HG03460 (cell line): ENCODE results near the gene ZFX.
"Not testable (repeated sequence)": the region's sequence is repeated elsewhere in the genome, so short reads cannot be mapped to it uniquely, and the experiment has no call there.

Experiments
- ATAC-seq: cut with Tn5 transposase; IDR thresholded peaks from one replicate; pipeline ENCODE4 v1.9.1; 2021; ENCODE audit not compliant: unreplicated experiment

Gene ZFX

GRCh38 chrX:24151513-24151912 is 2.0 kb downstream of the ZFX start:
- ATAC-seq: no peak

GRCh38 chrX:24153178-24153795 is 3.8 kb downstream of the ZFX start:
- no peak for ATAC-seq

- no peak for ATAC-seq
These were observed 4.3 kb downstream of the ZFX start for GRCh38 chrX:24153796-24154189.

- no peak for ATAC-seq
These were observed 5.0 kb downstream of the ZFX start for GRCh38 chrX:24154490-24155034.

GRCh38 chrX:24155747-24156146 is 6.2 kb downstream of the ZFX start:
- ATAC-seq: not testable (repeated sequence)

GRCh38 chrX:24156177-24156576 is 6.6 kb downstream of the ZFX start:
- ATAC-seq: no peak

GRCh38 chrX:24158881-24159280 is 9.4 kb downstream of the ZFX start:
- no peak for ATAC-seq

- ATAC-seq: no peak
These were observed 16.5 kb downstream of the ZFX start for GRCh38 chrX:24166078-24166477.

- no peak for ATAC-seq
These were observed 18.4 kb downstream of the ZFX start for GRCh38 chrX:24167719-24168472.

- peak; percentile 73 for ATAC-seq
These were observed 19.3 kb downstream of the ZFX start for GRCh38 chrX:24168807-24169206.

GRCh38 chrX:24169211-24169610 is 19.7 kb downstream of the ZFX start:
- ATAC-seq: peak; percentile 82

- no peak for ATAC-seq
These were observed 23.8 kb downstream of the ZFX start for GRCh38 chrX:24173115-24173847.

GRCh38 chrX:24175276-24175675 is 25.7 kb downstream of the ZFX start:
- ATAC-seq: no peak

GRCh38 chrX:24178441-24178840 is 28.9 kb downstream of the ZFX start:
- ATAC-seq: no peak

- no peak for ATAC-seq
These were observed 34.5 kb downstream of the ZFX start for GRCh38 chrX:24184018-24184417.

- no peak for ATAC-seq
These were observed 37.0 kb downstream of the ZFX start for GRCh38 chrX:24186483-24186882.

- ATAC-seq: no peak
These were observed 37.5 kb downstream of the ZFX start for GRCh38 chrX:24186986-24187385.

- ATAC-seq: no peak
These were observed 40.0 kb downstream of the ZFX start for GRCh38 chrX:24189490-24189889.

GRCh38 chrX:24190500-24191156 is 41.1 kb downstream of the ZFX start:
- no peak for ATAC-seq

GRCh38 chrX:24196509-24196908 is 47.0 kb downstream of the ZFX start:
- ATAC-seq: no peak

- no peak for ATAC-seq
These were observed 48.6 kb downstream of the ZFX start for GRCh38 chrX:24198101-24198500.
